B cell (primary cell): ENCODE results near the gene MARCHF10. TPM values are rescaled to one million over a fixed set of nuclear protein-coding genes. Genes with fewer than 3 reads are reported as not detected.

ENCODE experiments used
- ATAC-seq: fragments of 200-7000 bp; cut with Tn5 transposase; one replicate; pipeline ENCODE4 v1.10.0; 2021; ENCODE audit warnings: low read depth, mild to moderate bottlenecking, moderate number of reproducible peaks, moderate library complexity
- CTCF ChIA-PET: fragments of 350-600 bp; sonication (Branson Sonifier 250); formaldehyde crosslinking; loops from one replicate; lab custom pipeline; 2021; ENCODE audit warnings: antibody characterized with exemption, inconsistent platforms; lab: Charles Lee
- POLR2A ChIA-PET: fragments of 350-600 bp; sonication (Branson Sonifier 250); formaldehyde crosslinking; loops from one replicate; lab custom pipeline; 2021; ENCODE audit warnings: antibody characterized with exemption; lab: Charles Lee
- DNase-seq: peaks from one replicate; pipeline ENCODE4 v3.0.0; 2013
- H2AFZ ChIP-seq: 2 replicates; pipeline ENCODE4 v1.6.1; 2012; ENCODE audit warnings: mild to moderate bottlenecking, low read depth, low read length; ENCODE audit not compliant: insufficient read depth, poor library complexity, severe bottlenecking
- H3K27ac ChIP-seq, 2 donors: 1 replicate in 1 of 2; 2 replicates in 1 of 2; pipeline ENCODE4 v1.5.1; 2012 to 2013; ENCODE audit warnings: low read length in 2 of 2, mild to moderate bottlenecking in 2 of 2, moderate library complexity in 1 of 2
- H3K27me3 ChIP-seq, 4 experiments: fragments of 200-600 bp in 1 of 4; sonication (generic) in 1 of 4; replicated peaks in 1 of 4; 1 replicate in 2 of 4; 2 replicates in 2 of 4; pipeline versions ENCODE4 v1.6.1 to v1.7.0; 2013 to 2016; ENCODE audit warnings: low read length in 3 of 4, mild to moderate bottlenecking in 2 of 4, mixed read lengths in 1 of 4, moderate library complexity in 1 of 4; ENCODE audit not compliant: insufficient read depth in 4 of 4, control insufficient read depth in 3 of 4; ENCODE audit errors: control extremely low read depth in 1 of 4
- H3K36me3 ChIP-seq, 2 experiments: replicated peaks in 1 of 2; 1 replicate in 1 of 2; 2 replicates in 1 of 2; pipeline versions ENCODE4 v1.6.1 to v1.7.1; 2013; ENCODE audit warnings: low read length in 1 of 2; ENCODE audit not compliant: insufficient read depth in 2 of 2, control insufficient read depth in 1 of 2; ENCODE audit errors: control extremely low read depth in 1 of 2, extremely low read depth in 1 of 2
- H3K4me1 ChIP-seq, 2 donors: fragments of 200-600 bp in 1 of 2; sonication (generic) in 1 of 2; 1 replicate in 1 of 2; 2 replicates in 1 of 2; pipeline versions ENCODE4 v1.5.1 to v1.6.1; 2013 to 2017; ENCODE audit warnings: low read length in 2 of 2; ENCODE audit not compliant: control insufficient read depth in 2 of 2, insufficient read depth in 2 of 2
- H3K4me2 ChIP-seq: replicated peaks from 2 replicates; pipeline ENCODE3; 2012; ENCODE audit warnings: mild to moderate bottlenecking, low read depth, low read length; ENCODE audit not compliant: poor library complexity, severe bottlenecking
- H3K4me3 ChIP-seq, 5 experiments: fragments of 200-600 bp in 1 of 5; sonication (generic) in 1 of 5; 1 replicate in 3 of 5; 2 replicates in 2 of 5; pipeline versions ENCODE4 v1.5.1 to v1.7.0; 2011 to 2016; ENCODE audit warnings: low read length in 4 of 5, mild to moderate bottlenecking in 4 of 5, low read depth in 2 of 5, control low read depth in 1 of 5, moderate library complexity in 1 of 5; ENCODE audit not compliant: insufficient read depth in 1 of 5; ENCODE audit errors: control extremely low read depth in 1 of 5, extremely low read depth in 1 of 5
- H3K79me2 ChIP-seq: fragments of 200-600 bp; sonication (generic); one replicate; pipeline ENCODE4 v1.6.0; 2016; ENCODE audit warnings: low read length; ENCODE audit not compliant: control insufficient read depth, insufficient read depth
- H3K9ac ChIP-seq: fragments of 200-600 bp; sonication (generic); 2 replicates; pipeline ENCODE4 v1.6.1; 2017; ENCODE audit warnings: mild to moderate bottlenecking, low read length, moderate library complexity
- H3K9me3 ChIP-seq, 3 donors: one replicate each; pipeline versions ENCODE4 v1.6.1 to v1.7.1; 2013; ENCODE audit warnings: low read length in 2 of 3; ENCODE audit not compliant: control insufficient read depth in 2 of 3, insufficient read depth in 1 of 3; ENCODE audit errors: control extremely low read depth in 1 of 3
- H4K20me1 ChIP-seq: 2 replicates; pipeline ENCODE4 v1.6.0; 2012; ENCODE audit warnings: mild to moderate bottlenecking, low read length; ENCODE audit not compliant: insufficient read depth, control insufficient read depth, poor library complexity, severe bottlenecking
- H3K27ac Mint-ChIP-seq: one replicate; pipeline ENCODE4 v1.8.0; 2021; ENCODE audit warnings: mixed read lengths
- H3K27me3 Mint-ChIP-seq: one replicate; pipeline ENCODE4 v1.8.0; 2021; ENCODE audit warnings: mixed read lengths
- H3K4me1 Mint-ChIP-seq: one replicate; pipeline ENCODE4 v1.8.0; 2021; ENCODE audit warnings: mixed read lengths
- H3K4me3 Mint-ChIP-seq: one replicate; pipeline ENCODE4 v1.8.0; 2021; ENCODE audit warnings: mixed read lengths
- H3K9me3 Mint-ChIP-seq: one replicate; pipeline ENCODE4 v1.8.0; 2022; ENCODE audit warnings: mixed read lengths; ENCODE audit not compliant: insufficient read depth
- EZH2 ChIP-seq: IDR thresholded peaks from 2 replicates; pipeline ENCODE4 v1.6.1; 2012; ENCODE audit warnings: borderline replicate concordance, low read depth, mild to moderate bottlenecking, moderate library complexity, low read length; ENCODE audit not compliant: insufficient read depth, poor library complexity, severe bottlenecking
- WGBS: methylation state at CpG from one replicate; pipeline ENCODE4 v1.1.5; 2013; ENCODE audit warnings: missing lambda C conversion rate; ENCODE audit not compliant: insufficient coverage; 5-methylcytosine and 5-hydroxymethylcytosine counted together
- intact Hi-C: fragments of 100-400 bp; cut with micrococcal nuclease; formaldehyde crosslinking; loops from one replicate; pipeline ENCODE4 v1.10.0; 2022
- polyA plus RNA-seq: library from polyadenylated mRNA; depleted of rRNA; stranded (reverse); fragments of >200 nt; gene quantifications from 2 replicates; pipeline ENCODE4 v1.2.3, GENCODE V29; 2012
- total RNA-seq, 2 donors: library from RNA; stranded (reverse); fragments of 120-200 nt in 1 of 2; gene quantifications; 1 replicate in 1 of 2; 2 replicates in 1 of 2; pipeline versions ENCODE4 v1.2.3 to v1.2.4, GENCODE V29; 2013 to 2022
- TF ChIP-seq, protein P1 (sequence below): fragments of 200-600 bp; IDR thresholded peaks from one replicate; pipeline ENCODE4 v1.8.0; 2022; ENCODE audit warnings: antibody characterized with exemption, mild to moderate bottlenecking

Gene MARCHF10
- total and polyA plus RNA-seq, 2 donors (not counting 1 experiment from before 2014, with no cell fraction given), result 0.24 TPM; not detected in 1

DNA sequence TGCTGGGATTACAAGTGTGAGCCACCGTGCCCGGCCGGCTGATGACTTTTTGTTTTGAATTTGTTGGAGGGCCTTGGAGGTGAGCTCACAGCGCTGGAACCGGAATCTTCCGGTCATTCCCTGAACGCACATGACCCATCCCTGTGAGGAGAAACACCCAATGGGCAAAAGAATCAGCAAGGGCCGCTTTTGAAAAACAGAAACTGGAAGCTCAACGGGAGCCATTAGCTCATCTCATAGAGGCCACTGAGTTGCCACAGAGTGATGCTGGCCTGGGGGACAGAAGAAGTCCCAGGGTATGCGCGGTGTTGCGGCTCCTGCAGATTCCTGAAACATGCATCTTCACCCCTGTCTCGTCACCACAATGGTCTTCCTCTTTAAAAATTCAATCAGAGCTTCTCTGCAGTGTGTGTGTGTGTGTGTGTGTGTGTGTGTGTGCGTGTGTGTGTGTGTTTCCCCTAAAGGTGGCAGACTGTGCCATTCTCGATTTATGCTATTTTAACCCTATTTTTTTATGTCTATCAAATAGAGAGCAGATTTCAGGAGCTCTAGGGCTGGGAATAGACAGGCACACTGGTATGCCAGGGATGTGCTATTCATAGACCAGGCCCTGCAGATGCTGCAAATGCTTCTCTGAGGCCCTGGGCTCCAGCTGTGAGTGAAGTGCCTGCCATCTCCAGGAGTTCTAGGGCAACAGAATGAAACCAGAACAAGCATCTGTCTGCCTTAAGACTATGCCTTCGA lies 68.3 kb downstream of the MARCHF10 start:
- H3K4me1 Mint-ChIP-seq, result no peaks in the 10 kb centered on the region
- no peaks in the 10 kb centered on the region for H3K9me3 Mint-ChIP-seq
- DNase-seq, result no peak
- H3K4me3 Mint-ChIP-seq, result no peak overlapping the region
- POLR2A ChIA-PET, result no interaction called here
- Histone ChIP-seq H3K79me2 (no peaks in the 10 kb centered on the region), H3K27me3 (no peaks in the 10 kb centered on the region), H2AFZ (no peak overlapping the region), H4K20me1 (no peaks in the 10 kb centered on the region), H3K27ac (no peak overlapping the region), H3K9ac (no peak overlapping the region), H3K9me3 (no peaks in the 10 kb centered on the region), H3K4me2 (no peak overlapping the region), H3K4me1 (no peaks in the 10 kb centered on the region), H3K4me3 (no peak overlapping the region), H3K36me3 (no peaks in the 10 kb centered on the region)
- TF ChIP-seq, protein P1, sequence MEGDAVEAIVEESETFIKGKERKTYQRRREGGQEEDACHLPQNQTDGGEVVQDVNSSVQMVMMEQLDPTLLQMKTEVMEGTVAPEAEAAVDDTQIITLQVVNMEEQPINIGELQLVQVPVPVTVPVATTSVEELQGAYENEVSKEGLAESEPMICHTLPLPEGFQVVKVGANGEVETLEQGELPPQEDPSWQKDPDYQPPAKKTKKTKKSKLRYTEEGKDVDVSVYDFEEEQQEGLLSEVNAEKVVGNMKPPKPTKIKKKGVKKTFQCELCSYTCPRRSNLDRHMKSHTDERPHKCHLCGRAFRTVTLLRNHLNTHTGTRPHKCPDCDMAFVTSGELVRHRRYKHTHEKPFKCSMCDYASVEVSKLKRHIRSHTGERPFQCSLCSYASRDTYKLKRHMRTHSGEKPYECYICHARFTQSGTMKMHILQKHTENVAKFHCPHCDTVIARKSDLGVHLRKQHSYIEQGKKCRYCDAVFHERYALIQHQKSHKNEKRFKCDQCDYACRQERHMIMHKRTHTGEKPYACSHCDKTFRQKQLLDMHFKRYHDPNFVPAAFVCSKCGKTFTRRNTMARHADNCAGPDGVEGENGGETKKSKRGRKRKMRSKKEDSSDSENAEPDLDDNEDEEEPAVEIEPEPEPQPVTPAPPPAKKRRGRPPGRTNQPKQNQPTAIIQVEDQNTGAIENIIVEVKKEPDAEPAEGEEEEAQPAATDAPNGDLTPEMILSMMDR, result no peak
- TF ChIP-seq EZH2, result no peak
- no peak overlapping the region for H3K27ac Mint-ChIP-seq
- CTCF ChIA-PET, result interaction anchor here (0.9 kb wide), 1 partner anchor 32 kb away, joined by 3 read pairs; no protein-coding TSS in a partner anchor
- no peak for ATAC-seq
- peaks cover 23% of the 10 kb centered on the region for H3K27me3 Mint-ChIP-seq
- 95% methylated on average over 9 of the region's 16 CpGs for WGBS
- intact Hi-C loops, result no loop called here

GRCh38 chr17:62738281-62738680 lies 69.8 kb downstream of the MARCHF10 start:
- ATAC-seq (no peak), DNase-seq (no peak)
- no peak for TF ChIP-seq EZH2
- TF ChIP-seq, protein P1, result no peak
- H3K4me1 Mint-ChIP-seq, result no peaks in the 10 kb centered on the region
- Histone ChIP-seq H3K9ac (no peak overlapping the region), H3K27me3 (no peaks in the 10 kb centered on the region), H4K20me1 (no peaks in the 10 kb centered on the region), H3K27ac (no peak overlapping the region), H3K79me2 (no peaks in the 10 kb centered on the region), H3K4me3 (no peak overlapping the region), H3K4me2 (no peak overlapping the region), H3K36me3 (no peaks in the 10 kb centered on the region), H2AFZ (no peak overlapping the region), H3K4me1 (no peaks in the 10 kb centered on the region), H3K9me3 (no peaks in the 10 kb centered on the region)
- intact Hi-C loops, result no loop called here
- H3K4me3 Mint-ChIP-seq, result no peak overlapping the region
- H3K27ac Mint-ChIP-seq, result no peak overlapping the region
- CTCF ChIA-PET, result no interaction called here
- no peaks in the 10 kb centered on the region for H3K9me3 Mint-ChIP-seq
- H3K27me3 Mint-ChIP-seq, result peaks cover 13% of the 10 kb centered on the region
- POLR2A ChIA-PET, result no interaction called here
- WGBS, result 100% methylated on average over 4 of the region's 9 CpGs
